Fibroblast of lung (primary cell): Measurements from ENCODE around the gene LZTS2.

Source experiments
- EZH2 ChIP-seq: IDR thresholded peaks from 2 replicates; pipeline ENCODE4 v1.5.1; 2012; ENCODE audit warnings: low read length, control low read depth, mild to moderate bottlenecking; ENCODE audit errors: missing control alignments
- TF ChIP-seq, protein P1 (sequence below), 2 donors: IDR thresholded peaks in 1 of 2; conservative IDR thresholded peaks in 1 of 2; 1 replicate in 1 of 2; 2 replicates in 1 of 2; pipeline ENCODE4 v1.5.1; 2011 to 2012; ENCODE audit warnings: low read length in 2 of 2, control low read depth in 1 of 2, inconsistent platforms in 1 of 2, low read depth in 1 of 2, mild to moderate bottlenecking in 1 of 2

DNA sequence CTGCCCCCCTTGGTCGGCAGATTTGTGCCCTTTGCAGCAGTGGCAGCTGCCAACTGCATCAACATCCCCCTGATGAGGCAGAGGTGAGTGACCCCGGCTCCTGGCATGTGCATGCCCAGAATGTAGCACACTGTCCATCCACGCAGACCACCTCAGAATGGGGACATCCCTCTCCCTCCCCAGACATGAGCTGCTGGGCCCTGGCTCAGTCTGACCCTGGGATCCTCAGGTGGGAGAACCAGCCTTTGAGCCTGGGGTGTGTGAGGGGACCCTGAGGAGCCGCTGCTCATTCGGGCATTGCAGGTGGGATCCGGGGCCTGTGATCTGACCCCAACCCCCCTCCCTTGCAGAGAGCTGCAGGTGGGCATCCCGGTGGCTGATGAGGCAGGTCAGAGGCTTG lies 37.1 kb downstream of the LZTS2 start:
- TF ChIP-seq, protein P1, sequence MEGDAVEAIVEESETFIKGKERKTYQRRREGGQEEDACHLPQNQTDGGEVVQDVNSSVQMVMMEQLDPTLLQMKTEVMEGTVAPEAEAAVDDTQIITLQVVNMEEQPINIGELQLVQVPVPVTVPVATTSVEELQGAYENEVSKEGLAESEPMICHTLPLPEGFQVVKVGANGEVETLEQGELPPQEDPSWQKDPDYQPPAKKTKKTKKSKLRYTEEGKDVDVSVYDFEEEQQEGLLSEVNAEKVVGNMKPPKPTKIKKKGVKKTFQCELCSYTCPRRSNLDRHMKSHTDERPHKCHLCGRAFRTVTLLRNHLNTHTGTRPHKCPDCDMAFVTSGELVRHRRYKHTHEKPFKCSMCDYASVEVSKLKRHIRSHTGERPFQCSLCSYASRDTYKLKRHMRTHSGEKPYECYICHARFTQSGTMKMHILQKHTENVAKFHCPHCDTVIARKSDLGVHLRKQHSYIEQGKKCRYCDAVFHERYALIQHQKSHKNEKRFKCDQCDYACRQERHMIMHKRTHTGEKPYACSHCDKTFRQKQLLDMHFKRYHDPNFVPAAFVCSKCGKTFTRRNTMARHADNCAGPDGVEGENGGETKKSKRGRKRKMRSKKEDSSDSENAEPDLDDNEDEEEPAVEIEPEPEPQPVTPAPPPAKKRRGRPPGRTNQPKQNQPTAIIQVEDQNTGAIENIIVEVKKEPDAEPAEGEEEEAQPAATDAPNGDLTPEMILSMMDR (conservative IDR thresholded peaks at IDR 0.05 in 1 of 2, IDR thresholded peaks at IDR 0.05 in 1 of 2; ENCODE audit: low read depth in 1 of 2, low read length in 2 of 2), result no peak
- no peak for TF ChIP-seq EZH2
